Epithelial cell of alveolus of lung (primary cell): ENCODE results near the gene MINAR1. TPM values are rescaled to one million over a fixed set of nuclear protein-coding genes. Genes with fewer than 3 reads are reported as not detected.

Experiments used
- total RNA-seq: library from RNA; depleted of rRNA; stranded (reverse); fragments of >200 nt; gene quantifications from 2 replicates; pipeline ENCODE4 v1.2.1, GENCODE V29; 2015

The MINAR1 gene, protein sequence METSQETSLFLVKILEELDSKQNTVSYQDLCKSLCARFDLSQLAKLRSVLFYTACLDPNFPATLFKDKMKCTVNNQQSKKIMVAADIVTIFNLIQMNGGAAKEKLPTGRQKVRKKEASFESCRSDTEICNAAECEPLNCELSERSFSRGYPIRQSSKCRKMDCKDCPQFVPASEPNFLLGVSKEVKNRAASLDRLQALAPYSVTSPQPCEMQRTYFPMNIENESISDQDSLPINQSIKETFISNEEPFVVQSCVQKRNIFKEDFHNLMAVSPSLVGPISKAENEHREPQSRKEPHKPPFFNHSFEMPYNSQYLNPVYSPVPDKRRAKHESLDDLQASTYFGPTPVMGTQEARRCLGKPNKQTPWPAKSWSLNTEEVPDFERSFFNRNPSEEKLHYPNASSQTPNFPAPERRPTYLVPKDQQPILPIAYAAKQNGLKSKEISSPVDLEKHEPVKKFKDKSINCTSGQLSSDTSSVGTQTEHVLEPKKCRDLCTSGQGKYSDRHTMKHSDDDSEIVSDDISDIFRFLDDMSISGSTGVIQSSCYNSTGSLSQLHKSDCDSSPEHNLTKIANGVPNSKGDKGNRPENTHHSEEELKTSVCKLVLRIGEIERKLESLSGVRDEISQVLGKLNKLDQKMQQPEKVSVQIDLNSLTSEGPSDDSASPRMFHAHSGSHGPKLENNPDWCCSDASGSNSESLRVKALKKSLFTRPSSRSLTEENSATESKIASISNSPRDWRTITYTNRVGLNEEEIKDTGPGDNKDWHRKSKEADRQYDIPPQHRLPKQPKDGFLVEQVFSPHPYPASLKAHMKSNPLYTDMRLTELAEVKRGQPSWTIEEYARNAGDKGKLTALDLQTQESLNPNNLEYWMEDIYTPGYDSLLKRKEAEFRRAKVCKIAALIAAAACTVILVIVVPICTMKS
- total RNA-seq: 1.2 and 3.2 TPM in 2 replicates

DNA sequence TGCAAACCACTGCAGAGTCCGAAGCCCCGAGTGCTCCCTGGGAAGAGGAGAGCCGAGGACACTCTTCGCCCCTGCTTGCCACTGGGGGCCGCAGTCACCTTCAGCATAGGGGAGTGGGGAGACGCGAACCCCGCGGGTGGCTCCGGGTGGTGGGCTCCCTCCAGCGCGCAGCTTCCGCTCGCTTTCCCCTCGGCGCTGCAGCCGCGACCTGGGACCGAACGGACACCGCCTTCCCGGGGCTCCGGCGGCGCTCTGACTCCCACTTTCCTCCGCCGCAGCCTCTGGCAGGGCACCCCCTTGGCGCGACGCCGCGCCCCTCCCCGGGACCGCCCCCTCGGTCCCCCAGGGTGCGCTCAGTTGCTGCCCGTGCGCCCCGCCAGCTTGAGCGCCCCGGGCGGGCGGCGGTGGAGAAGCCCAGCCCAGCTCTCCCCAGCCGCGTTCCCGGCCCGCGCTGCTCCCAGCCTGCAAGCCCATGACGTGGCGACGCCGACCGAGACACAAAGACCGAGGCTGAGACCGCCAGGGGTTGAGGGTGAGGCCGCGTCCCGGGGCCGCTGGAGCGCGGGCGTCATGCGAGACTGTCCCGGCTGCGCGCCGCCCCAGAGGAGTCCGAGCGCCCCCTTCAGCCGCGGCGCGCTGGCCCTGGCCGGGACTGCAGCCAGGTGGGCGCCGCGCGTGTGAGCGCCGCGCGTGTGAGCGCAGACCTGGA, at the start of gene MINAR1:
Gene MINAR1, plus strand, starts transcription at position 701 of the 709 bp plus-strand sequence. CDS start 23,812 bp downstream, outside the sequence.

Other genes with a start within 250 kb of the MINAR1 start
- gene ANKRD34C, start 149.6 kb upstream of the MINAR1 start, total RNA-seq: not detected in 2 replicates
- gene TMED3, start 121.2 kb upstream of the MINAR1 start, total RNA-seq: 166 and 174 TPM in 2 replicates